Uterus (tissue), 2 donors: ENCODE measurements around the gene CSNK1G2.

Experiments used
- POLR2A ChIP-seq, 2 donors: fragments of 450-650 bp; IDR thresholded peaks; one replicate each; pipeline ENCODE4 v1.6.1; 2016; ENCODE audit warnings: antibody characterized with exemption in 2 of 2, mild to moderate bottlenecking in 1 of 2, moderate library complexity in 1 of 2
- TF ChIP-seq, protein P1 (sequence below), 4 experiments: fragments of 200-600 bp in 2 of 4; fragments of 450-650 bp in 2 of 4; sonication (generic) in 2 of 4; IDR thresholded peaks; one replicate each; pipeline ENCODE4 v1.5.1; 2016 to 2019; ENCODE audit warnings: antibody characterized with exemption in 4 of 4, mild to moderate bottlenecking in 2 of 4, moderate library complexity in 1 of 4

DNA sequence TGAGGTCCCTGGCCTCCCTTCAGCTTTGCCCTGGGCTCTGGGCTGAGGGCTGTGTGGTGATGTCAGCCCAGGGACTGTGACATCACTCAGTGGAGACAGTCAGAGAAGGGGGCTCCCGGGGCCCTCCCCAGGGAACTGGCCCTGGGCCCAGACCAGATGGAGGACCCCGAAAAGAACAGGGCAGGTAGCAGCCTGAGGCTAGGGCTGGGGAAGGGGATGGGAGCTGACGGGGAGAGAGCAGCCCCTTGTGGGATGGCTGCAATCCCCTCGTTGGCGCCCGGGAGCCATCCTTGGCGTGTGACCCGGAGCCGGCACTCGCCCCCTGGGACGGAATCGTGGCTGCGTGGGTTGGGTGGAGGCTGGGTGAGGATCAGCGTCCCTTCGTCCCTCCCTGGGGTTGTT lies 13.6 kb downstream of the CSNK1G2 start:
- TF ChIP-seq, protein P1, sequence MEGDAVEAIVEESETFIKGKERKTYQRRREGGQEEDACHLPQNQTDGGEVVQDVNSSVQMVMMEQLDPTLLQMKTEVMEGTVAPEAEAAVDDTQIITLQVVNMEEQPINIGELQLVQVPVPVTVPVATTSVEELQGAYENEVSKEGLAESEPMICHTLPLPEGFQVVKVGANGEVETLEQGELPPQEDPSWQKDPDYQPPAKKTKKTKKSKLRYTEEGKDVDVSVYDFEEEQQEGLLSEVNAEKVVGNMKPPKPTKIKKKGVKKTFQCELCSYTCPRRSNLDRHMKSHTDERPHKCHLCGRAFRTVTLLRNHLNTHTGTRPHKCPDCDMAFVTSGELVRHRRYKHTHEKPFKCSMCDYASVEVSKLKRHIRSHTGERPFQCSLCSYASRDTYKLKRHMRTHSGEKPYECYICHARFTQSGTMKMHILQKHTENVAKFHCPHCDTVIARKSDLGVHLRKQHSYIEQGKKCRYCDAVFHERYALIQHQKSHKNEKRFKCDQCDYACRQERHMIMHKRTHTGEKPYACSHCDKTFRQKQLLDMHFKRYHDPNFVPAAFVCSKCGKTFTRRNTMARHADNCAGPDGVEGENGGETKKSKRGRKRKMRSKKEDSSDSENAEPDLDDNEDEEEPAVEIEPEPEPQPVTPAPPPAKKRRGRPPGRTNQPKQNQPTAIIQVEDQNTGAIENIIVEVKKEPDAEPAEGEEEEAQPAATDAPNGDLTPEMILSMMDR (IDR thresholded peaks at IDR 0.05) = no peak
- no peak for TF ChIP-seq POLR2A (IDR thresholded peaks at IDR 0.05)
